NCI-H226 (cell line): ENCODE data around the gene HAVCR2.
"Not testable (repeated sequence)": the region's sequence is repeated elsewhere in the genome, so short reads cannot be mapped to it uniquely, and the experiment has no call there.

Source experiments
- DNase-seq: peaks from one replicate; pipeline ENCODE4 v3.0.0-alpha.2; 2015

Gene HAVCR2

DNA sequence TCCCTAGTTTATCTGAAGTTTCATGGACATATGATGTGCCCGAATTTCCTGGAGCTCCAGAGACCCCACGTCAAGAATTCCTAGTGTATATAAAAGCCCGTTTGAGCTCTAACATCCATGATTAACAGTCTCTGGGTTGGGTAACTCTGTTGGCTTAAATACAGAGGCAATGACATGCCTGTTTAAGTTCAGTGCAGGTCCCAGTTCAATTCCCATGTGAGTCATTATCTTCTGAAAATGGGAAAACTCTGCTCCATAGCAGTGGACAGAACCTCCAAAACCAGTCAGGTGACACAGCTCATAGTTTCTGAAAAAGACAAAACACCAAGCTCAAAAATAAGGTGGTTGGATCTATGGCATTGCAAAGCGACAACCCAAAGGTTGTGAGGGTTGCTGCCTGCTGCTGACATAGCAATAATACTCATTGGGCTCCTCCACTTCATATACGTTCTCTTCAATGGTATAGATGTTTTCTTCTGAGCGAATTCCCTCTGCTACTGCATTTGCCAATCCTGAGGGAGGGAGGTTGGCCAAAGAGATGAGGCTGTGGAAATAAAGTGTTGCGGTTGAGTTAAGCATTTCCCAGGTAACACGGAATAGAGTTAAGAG, 22.0 kb downstream of the HAVCR2 start:
- no peak for DNase-seq

GRCh38 chr5:157085930-157086329, 22.9 kb downstream of the HAVCR2 start:
- no peak for DNase-seq

- DNase-seq = no peak
These were observed 28.6 kb downstream of the HAVCR2 start for GRCh38 chr5:157080286-157080685.

DNA sequence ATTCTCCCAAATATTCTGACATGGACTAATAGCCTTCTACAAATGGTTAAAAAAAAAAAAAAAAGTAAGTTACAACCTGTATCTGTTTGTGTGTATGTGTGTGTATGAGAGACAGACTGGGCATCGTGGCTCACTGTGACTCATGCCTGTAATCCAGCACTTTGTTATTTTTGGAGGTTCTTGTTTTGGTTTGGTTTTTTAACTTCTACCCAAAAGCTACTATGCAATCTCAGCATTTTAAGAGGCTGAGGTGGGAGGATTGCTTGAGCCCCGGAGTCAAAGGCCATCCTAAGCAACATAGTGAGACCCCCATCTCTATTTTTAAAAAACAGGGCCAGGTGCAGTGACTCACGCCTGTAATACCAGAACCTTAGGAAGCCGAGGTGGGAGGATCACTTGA, 32.3 kb downstream of the HAVCR2 start:
- peak; percentile 42 for DNase-seq

DNA sequence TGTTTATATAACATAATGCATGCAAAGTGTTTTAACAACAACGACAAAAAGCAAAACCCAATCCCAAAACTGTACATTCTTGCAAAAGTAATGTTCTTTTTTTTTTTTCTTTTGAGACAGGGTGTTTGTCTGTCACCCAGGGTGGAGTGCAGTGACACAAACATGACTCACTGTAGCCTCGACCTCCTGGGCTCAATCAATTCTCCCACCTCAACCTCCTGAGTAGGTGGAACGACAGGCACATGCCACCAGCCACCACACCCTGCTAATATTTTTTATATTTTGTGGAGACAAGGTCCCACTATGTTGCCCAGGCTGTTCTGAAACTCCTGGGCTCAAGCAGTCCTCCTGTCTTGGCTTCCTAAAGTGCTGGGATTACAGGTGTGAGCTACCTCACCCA, 36.3 kb downstream of the HAVCR2 start:
- no peak for DNase-seq

GRCh38 chr5:157069949-157070348, 38.9 kb downstream of the HAVCR2 start:
- no peak for DNase-seq

GRCh38 chr5:157068785-157069184, 40.1 kb downstream of the HAVCR2 start:
- DNase-seq = no peak

DNA sequence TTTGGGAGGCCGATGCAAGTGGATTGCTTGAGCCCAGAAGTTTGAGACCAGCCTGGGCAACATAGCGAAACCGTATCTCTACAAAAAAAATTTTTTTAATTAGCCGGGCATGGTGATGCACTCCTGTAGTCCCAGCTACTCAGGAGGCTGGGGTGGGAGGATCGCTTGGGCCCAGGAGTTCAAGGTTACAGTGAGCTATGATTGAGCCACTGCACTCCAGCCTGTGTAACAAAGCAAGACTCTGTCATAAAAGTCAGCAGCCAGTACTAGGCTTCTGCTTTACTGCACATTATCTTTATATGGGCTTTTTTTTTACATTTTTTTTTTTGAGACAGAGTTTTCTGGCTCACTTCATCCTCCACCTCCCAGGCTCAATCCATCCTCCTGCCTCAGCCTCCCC, 40.5 kb downstream of the HAVCR2 start:
- DNase-seq = no peak

- DNase-seq = no peak
These were observed 41.8 kb downstream of the HAVCR2 start for GRCh38 chr5:157067005-157067404.

- DNase-seq = no peak
These were observed 42.8 kb downstream of the HAVCR2 start for GRCh38 chr5:157066080-157066479.

DNA sequence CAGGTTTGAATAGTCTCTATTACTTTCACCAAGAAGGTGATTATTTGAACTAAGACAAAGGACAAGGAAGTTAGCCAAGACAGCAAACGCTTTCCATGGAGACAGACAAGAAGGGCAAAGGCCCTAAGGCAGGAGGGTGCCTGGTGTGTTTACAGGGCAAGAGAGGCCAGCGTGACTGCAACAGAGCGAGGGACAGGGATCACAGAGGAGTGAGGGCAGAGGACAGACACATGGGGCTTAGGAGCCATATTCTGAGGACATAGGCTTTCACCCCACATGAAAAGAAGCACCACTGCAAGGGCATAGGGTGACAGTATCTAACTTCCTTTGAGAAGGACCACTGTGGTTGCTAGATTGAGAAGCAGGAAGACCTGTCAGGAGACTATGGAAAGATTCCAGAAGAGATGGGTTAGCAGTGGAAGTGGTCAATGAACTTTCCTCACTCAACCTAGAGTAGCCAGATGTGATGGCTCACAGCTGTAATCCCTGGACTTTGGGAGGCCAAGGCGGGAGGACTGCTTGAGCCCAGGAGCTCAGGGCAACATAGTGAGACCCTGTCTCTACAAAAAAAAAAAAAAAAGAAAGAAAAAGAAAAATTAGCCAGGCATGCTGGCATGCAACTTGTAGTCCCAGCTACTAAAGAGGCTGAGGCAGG, 44.9 kb downstream of the HAVCR2 start:
- no peak for DNase-seq

GRCh38 chr5:157059891-157060290, 49.0 kb downstream of the HAVCR2 start:
- no peak for DNase-seq

- no peak for DNase-seq
These were observed 49.7 kb downstream of the HAVCR2 start, which contains the start of gene HAVCR1 for GRCh38 chr5:157059093-157059539. TSS of gene HAVCR1 (minus strand) at chr5:157059116. CDS start at chr5:157057943, 1,173 bp downstream.

- no peak for DNase-seq
These were observed 51.1 kb downstream of the HAVCR2 start for GRCh38 chr5:157057459-157058370.

- not testable (repeated sequence) for DNase-seq
These were observed 52.0 kb downstream of the HAVCR2 start for GRCh38 chr5:157056848-157057247.

DNA sequence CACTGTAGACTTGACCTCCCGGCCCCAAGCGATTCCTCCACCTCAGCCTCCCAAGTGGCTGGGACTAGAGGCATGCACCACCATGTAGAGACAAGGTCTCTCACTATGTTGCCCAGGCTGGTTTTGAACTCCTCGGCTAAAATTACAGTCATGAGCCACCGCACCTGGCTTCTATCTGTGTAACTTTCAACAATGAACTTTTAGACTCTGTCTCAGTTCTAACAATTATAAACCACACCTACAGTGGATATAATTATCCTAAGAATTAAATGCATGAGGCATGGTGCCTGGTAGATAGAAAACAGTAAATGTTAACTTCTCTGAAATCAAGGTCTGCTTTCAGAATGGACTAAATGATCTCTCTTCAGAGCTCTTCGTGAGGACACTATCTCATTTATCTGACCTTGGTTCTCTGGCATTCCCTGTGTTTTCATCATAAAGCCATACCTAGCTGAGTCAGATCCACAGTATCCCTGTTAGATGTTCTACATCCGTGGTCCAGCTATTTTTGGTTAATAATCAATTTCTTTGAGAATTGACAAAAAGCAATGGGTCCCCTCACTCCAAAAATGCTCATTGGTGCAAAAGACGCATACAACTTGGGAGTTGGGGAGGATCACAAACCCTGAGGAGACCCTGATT, 57.1 kb downstream of the HAVCR2 start:
- no peak for DNase-seq

- no peak for DNase-seq
These were observed 58.8 kb downstream of the HAVCR2 start for GRCh38 chr5:157050050-157050449.

- DNase-seq = peak; percentile 79
These were observed 59.2 kb downstream of the HAVCR2 start for GRCh38 chr5:157049605-157050004.

DNA sequence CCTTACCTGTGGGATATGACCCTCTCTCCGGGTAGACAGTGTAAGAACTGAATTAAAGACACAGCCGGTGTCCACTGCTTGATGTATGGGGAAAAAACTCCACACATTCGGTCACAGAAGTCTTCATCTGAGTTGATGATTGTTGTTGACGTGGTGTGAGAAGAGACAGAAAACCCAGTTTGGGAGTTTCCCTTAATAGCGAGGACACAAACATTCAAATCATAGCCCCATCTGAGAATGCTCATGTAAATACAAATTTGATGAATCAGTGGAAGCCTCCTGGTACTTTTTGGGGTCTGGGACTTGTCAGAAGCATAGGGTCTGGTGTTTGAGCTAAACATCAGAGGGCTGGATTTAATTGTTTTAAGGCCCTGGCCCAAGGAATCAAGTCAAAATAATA, 60.9 kb downstream of the HAVCR2 start:
- DNase-seq = no peak

GRCh38 chr5:157047016-157047415, 61.8 kb downstream of the HAVCR2 start:
- DNase-seq = not testable (repeated sequence)

- peak; percentile 35 for DNase-seq
These were observed 62.8 kb downstream of the HAVCR2 start for GRCh38 chr5:157046041-157046440.

- DNase-seq = no peak
These were observed 63.2 kb downstream of the HAVCR2 start for GRCh38 chr5:157045601-157046000.

DNA sequence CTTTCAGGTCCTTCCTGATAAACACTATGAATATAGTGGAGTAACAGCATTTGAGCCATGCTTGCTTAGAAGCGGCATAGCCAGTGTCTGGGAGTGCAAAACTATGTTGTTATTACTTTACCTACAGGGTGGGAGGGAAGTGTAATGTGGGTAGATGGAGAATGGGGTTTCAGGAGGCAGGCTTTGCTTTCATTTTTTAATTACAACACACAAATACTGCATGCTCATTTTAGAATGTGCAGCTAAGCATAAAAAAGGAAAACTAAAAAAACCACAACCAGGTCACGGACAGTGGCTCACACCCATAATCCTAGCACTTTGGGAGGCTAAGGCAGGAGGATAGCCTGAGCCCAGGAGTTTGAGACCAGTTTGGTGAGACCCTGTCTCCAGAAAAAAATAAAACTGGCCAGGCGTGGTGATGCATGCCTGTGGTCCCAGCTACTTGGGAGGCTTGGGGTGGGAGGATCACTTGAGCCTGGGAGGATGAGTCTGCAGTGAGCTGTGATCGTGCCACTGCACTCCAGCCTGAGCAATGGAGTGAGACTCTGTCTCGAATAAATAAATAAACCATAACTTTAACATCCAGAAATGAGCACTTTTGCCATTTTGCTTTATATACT, 70.2 kb downstream of the HAVCR2 start:
- DNase-seq = no peak
